Daoy (cell line): ENCODE data around the gene SNAP25. TPM values are rescaled to one million over a fixed set of nuclear protein-coding genes. Genes with fewer than 3 reads are reported as not detected.

Experiments
- DNase-seq: peaks from one replicate; pipeline ENCODE4 v3.0.0-alpha.2; 2015; ENCODE audit warnings: low read depth
- total RNA-seq: library from RNA; depleted of rRNA; stranded (reverse); fragments of >200 nt; shearing (Covaris generic); gene quantifications from 2 replicates; pipeline ENCODE4 v1.2.3, GENCODE V29; 2014; rRNA removed

The SNAP25 gene
- 0.09 and 0.80 TPM in 2 replicates for total RNA-seq

DNA sequence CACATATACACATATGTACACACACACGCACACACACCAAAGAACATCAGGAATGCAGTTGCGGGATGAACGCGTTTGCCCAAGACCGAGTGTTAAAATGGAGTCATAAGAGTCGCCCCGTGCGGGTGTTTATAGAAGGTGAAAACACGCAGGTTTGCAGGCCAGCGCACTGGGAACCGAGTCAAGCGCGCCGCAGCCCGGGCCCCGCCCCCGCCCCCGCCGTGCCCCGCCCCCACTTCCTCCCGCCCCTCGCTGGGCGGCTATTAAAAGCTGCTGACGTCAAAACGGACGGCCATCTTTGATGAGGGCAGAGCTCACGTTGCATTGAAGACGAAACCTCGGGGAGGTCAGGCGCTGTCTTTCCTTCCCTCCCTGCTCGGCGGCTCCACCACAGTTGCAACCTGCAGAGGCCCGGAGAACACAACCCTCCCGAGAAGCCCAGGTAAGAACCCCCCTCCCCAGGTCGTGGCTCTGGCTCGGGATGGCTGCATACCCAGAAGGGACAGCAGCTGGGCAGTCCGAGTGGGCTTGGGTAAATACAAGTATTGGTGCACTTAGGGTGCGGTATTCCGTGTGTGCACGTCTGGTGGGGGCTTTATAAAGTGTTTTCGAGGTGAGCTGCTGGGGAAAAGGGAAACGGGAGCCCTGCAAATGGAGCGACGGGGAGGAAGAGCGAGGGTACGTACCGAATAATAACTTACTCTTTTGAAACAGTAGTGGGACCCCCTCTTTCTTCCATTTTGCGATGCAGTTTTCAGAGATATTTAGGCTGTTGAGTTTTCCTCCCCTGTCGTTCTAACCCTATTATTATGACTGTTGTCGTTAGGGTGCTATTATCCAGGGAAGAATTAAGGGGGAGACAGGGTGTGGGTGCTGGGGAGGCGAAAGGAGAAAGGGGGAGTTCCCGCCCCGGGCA lies at the start of gene SNAP25:
Gene SNAP25 (plus strand): TSS at position 295 of the 916 bp plus-strand sequence. CDS start 56,662 bp downstream, outside the sequence.
- peak; percentile 88 for DNase-seq

GRCh38 chr20:10169752-10170151 lies 48.9 kb upstream of the SNAP25 start:
- DNase-seq: no peak

DNA sequence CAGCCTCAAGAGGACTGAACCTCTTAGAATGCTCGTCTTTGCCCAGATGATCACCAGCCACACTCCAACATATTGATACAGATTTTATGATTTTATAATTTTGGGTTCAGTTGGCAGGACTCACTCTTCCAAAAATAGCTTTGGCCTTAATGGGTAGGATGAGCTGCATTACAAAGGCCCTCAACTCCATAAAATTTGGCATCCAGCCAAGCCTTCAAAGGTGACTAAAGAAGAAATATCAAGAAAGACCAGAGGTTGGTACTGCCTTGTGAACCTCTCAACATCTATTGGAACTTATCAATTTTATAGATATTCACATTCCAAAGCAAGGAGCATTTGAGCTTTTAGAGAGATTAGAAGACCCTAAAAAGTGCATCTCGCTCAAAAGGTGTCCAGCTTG lies 48.4 kb upstream of the SNAP25 start:
- DNase-seq: no peak

DNA sequence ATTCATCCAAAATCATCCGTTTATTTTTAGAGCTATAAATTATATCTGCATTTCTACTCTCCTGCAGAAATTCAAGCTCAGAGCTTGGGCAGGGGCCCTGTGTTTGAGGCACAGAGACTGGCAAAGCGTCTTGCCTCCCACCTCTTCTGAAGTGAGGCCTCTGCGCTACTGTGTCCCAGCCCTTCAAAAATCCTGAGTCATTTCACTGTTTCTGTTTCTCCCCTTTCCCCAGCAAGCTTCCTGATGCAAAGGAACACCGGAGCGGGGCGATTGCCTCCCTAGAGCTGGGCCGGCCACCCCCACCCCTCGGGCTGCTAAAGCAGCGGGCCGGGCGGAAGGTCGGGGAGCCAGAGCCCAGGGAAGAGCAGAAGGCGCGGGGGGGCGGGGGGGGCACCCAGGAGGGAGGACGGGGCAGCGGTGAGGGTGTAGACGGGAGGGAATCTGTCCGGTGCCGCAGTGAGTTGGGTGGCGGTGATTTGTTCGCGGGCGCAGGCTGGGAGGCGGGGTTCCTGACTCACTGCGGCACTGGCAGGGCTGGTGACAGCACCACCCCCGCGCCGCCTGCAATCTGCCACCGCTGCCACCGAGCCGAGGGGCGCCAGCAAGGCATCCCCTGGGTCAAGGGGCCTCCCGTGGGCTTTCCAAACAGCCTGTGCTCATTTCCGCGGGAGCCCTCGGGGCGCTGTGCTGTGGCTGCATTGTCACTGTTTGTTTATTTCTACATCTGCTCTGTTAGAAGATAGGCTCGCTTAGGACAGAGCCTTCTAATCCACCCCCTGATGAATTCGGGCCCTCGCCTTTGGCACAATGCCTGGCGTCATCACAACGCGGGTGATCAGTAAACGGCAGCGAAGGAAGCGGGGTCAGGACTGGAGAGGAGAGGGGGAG lies 46.5 kb upstream of the SNAP25 start:
- DNase-seq: peak; percentile 82

- no peak for DNase-seq
These were observed 45.5 kb upstream of the SNAP25 start for GRCh38 chr20:10172998-10173655.

DNA sequence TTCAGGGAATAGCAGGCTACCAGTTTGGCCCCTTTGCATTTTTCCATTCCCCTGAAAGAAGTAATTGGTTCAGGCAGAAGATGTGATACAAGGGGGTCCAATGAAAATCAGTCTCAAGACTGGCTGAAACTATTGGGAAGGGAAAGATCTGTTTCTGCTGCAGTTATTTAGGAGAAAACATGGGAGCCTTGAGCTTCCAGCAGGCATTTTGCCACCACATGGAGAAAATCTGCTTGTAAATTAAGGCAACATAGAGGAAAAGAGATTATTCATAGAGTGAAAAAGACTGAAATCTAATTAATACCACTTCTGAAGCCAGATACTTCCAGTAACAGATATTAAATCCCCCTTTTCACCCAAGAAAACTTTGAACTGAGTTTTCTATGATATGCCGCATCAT lies 44.2 kb upstream of the SNAP25 start:
- no peak for DNase-seq

GRCh38 chr20:10177326-10177725 lies 41.3 kb upstream of the SNAP25 start:
- DNase-seq: no peak

DNA sequence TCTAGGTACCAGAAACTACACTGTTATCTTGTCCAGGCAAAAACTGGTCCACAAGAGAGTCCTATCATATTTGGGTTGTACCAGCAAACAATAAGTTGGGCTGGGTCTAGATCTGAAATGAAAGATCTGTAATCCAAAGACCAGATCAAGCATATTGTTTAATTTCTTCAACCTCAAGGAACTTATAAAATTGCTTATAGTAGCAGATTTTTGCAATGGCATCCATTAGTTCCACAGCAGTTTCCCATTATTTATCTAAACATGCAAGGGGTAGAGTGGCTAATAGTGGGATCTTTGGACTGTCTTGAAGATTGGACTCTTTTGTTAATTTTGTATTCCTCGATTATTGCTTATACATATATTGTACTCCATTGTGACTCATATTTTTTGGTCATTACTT lies 40.5 kb upstream of the SNAP25 start:
- no peak for DNase-seq

DNA sequence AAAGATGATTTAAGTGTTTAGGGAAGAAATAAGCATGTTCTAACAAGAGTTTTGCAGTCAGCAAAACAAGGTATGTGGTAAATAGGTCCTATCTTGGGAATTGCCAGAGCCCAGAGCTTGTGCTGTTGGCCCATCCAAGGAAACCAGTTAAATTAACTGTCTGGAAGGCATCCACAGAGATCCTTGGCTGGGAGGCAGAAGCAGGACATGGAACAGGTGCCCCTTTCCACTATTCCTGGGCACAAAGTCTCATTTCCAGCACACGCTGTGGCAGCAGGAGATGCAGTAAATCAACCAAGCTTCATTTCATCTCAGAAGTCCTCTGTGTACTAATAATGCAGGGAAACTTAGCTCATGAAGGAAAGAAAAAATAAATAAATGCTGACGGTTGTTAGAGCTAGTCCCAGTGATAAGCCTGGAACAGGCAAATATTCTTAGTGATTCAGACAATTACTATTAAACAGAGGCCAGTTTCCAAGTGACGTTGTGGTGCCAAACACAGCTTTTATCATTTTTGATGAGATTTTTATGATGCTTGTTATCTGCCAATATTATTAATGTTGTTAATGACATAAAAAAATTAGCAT lies 39.8 kb upstream of the SNAP25 start:
- no peak for DNase-seq

DNA sequence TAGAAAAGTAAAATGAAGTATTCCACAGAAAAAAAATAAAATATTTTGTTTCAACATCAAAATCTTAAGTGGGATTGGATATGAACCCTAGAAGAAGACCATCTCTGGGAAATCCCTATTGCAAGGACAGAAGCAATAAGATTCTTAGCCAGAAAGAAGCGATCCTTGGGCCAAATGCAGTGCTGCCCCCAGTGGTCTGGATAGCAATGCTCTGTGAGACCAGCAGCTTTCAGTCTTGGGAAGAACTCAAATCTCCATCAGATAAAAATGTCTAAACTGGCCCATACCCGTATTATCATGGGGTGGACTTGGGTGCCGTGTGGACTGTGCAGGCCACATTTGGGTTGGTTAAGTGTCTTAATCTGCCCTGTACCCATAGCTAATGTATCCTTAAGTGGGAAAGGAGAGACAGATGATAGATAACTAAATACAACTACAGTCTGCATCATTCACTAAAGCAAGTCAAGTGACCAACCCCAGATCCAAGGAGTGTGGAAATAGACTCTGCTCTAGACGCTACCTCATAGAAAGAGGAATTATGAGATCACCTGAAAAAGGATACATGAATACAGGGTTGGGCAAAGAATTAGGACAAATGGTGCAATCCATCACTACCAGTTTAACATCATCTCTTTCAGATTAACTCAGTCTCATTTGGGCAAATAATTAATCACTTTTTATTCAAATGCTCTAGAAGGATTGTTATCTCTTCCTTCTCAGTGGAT lies 38.9 kb upstream of the SNAP25 start:
- DNase-seq: peak; percentile 14

DNA sequence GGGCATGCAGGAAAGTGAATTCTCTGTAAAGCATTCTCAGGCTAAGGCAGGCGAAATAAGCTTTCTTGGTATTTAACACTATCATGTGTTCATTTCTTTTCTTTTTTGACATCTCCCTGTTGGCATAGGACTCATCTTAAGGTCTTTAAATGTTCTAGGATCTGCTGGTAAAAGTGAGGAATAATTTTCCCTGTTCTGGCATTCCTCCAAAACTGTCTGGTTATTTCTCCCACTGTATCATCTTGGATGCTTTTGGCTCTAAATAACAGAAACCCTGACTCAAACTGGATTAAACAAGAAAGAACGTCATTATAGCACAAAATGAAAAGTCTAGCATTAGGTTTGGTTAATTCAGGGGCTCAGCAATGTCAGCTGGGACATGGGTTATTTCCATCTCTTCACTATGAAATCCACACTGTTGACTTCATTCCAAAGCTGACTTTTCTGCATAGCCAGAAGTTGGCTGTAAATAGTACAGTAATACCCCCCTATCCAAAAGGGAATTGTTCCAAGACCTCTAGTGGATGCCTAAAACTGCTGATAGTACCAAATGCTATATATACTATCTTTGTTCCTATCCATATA lies 37.9 kb upstream of the SNAP25 start:
- no peak for DNase-seq

GRCh38 chr20:10185741-10186558 lies 32.7 kb upstream of the SNAP25 start:
- no peak for DNase-seq

GRCh38 chr20:10190456-10190855 lies 28.2 kb upstream of the SNAP25 start:
- no peak for DNase-seq

- no peak for DNase-seq
These were observed 26.5 kb upstream of the SNAP25 start for GRCh38 chr20:10192171-10192570.

- DNase-seq: no peak
These were observed 24.5 kb upstream of the SNAP25 start for GRCh38 chr20:10194166-10194565.

DNA sequence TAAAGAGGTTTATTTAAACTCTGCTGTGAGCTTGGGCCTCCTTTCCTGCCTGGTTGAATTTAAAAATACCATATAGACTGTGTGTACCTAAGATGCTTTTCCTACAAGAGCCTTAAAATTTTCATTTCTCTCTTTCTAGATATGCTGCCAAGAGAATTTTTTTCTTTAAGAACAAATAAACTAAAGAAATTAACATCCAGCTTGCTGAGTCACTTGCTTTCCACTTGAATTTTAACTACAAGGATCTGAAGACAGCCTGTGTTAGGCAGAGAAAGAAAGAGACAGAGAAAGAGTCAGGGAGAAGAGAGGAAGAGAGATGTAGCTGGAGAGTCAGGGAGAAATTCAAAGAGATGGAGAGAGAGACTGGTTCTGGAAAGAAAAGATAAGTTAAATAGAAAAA lies 18.3 kb upstream of the SNAP25 start:
- DNase-seq: no peak

GRCh38 chr20:10201321-10201870 lies 17.2 kb upstream of the SNAP25 start:
- no peak for DNase-seq

- DNase-seq: no peak
These were observed 9.5 kb upstream of the SNAP25 start for GRCh38 chr20:10209091-10209490.

- DNase-seq: no peak
These were observed 5.1 kb upstream of the SNAP25 start for GRCh38 chr20:10213526-10213925.
